ENCODE measurements around the gene TMEM72.

TMEM72 gene

DNA sequence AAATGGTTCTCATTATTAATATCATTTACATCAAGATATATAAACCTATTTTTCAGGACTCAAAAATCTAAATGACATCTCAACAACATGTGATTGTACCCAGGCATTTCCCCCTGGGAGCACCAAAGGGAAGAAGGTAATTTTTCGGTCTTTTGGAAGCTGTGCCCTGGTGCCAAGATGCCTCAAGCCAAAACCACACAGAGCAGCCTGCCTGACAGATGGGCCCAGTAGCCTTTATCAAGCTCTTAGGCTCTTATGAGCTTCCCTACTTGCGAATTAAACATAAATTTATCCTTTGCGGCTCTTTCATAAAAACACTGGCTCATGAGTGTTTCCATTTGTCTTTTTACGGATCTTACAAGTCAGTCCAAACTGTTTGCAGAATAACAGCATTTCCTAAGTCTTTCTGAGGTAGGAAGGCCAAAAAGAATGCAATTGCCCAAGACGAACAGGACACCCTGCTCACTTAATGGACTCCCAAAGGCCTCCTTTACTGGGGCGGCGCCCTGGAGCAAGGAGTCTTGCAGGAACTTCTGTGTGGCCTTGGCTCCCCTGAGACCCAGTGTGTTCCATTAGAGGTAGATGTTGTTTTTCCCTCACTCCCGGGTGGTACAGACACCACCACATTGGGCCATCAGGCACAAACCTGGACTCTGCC is 44.4 kb downstream of the TMEM72 start:
- DNase-seq (ENCODE audit: low spot score), result no peak

DNA sequence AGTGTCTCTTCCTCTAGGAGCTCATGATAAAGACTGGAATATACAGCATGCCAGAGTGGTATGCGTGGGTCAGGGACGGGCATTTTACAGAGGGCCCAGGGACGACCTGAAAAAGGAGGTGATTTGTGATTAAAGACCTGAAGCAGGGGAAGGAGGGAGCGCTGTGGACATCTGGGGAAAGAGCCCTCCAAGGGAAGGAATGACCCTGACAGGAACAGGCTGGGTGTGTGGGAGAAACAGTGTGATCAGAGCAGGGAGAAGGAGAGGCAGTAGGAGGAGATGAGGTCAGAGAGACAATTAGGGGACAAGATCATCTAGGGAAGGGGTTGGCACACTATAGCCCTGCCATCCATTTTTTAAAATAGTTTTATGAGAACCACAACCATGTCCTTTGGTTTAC is 45.1 kb downstream of the TMEM72 start:
- no peak for DNase-seq (ENCODE audit: low spot score)

DNA sequence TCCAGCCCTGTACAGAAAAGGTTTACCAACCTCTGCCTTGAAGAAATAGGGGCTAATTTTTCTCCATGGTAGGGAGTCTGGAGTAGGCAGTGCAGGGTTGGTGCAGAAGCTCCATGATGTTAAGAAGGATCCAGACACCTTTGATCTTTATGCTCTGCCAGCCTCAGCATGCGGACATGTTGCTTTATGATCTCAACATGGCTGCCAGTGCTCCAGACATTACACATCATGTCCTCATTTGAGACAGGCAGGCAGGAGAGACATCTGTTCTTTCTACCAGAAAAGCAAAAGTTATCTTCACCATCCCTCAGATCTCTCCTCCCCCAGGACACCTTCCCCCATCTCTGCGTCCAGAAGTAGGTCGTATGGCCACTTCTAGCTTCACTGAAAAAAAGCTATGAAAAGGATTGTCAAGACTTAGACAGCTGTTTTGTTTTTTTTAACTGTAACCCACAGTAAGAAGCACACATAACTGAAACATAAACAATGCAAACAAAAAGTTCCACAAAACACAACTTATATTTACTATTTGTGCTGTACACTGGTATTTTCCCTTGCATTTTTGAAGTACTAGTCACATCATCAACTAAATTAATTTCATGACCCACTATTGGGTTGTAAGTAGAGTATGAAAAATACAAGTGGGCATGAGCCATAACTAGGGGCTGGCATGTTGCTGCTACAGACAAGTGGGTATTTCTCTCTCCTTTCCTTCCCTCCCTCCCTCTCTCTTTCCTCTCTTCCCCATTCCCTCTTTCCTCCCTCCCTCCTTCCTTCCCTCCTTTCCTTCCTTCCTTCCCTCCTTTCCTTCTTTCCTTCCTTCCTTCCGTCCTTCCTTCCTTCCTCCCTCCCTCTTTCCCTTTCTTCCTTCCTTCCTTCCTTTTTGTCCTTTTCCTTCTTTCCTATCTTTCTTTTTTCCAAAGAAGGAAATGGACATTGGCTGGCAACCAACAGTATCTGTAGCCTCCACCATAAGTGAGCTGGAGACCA is 45.9 kb downstream of the TMEM72 start:
- no peak for DNase-seq (ENCODE audit: low spot score)

DNA sequence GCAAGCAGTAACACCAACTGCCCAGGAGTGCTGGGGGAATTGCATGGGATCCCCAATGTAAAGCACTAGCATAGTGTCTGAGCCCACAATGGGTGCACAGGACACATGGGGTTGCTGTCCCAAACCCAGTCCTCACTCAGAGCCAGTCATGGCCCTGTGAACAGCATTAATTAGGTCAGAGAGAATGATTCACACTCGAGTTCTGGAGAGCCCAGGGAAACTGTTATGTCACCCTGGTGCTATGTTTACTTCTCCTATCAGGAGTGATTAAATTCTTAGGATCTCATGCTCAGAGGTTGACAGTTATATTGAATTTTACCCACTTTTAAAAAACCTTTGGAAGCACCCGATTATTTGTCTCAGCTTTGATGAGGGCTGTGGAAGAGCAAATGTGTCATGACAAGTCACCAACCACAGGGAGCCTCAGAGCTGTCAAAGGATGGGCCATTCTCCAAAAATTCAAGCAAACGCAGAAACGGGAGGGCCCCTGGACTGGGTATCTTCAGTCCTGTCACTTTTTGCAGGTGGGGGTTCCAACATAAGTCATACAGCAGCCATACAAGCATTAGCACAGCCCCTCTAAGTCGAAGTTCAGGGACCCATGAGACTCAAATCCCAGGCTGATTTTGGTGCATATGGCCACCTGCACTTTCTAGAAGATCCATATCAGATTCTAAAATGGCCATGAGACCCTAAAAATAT is 47.2 kb downstream of the TMEM72 start:
- DNase-seq (ENCODE audit: low spot score), result no peak

DNA sequence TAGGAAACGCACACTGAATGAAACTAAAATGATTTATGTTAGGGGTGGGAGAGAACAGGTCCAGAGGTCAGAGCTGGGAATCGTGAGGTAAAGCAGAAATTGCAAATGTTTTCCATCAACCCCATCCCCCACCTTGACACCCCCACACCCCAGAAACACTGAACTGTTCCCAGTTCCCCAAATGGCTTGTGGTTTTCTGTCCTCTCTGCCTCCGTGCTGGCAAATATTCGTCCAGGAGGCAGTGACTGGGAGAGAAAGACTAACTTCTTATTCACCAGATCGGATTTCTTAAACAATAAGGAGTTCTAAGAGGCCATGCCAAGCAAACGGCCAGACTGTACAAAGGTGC is 47.7 kb downstream of the TMEM72 start:
- no peak for DNase-seq (ENCODE audit: low spot score)

DNA sequence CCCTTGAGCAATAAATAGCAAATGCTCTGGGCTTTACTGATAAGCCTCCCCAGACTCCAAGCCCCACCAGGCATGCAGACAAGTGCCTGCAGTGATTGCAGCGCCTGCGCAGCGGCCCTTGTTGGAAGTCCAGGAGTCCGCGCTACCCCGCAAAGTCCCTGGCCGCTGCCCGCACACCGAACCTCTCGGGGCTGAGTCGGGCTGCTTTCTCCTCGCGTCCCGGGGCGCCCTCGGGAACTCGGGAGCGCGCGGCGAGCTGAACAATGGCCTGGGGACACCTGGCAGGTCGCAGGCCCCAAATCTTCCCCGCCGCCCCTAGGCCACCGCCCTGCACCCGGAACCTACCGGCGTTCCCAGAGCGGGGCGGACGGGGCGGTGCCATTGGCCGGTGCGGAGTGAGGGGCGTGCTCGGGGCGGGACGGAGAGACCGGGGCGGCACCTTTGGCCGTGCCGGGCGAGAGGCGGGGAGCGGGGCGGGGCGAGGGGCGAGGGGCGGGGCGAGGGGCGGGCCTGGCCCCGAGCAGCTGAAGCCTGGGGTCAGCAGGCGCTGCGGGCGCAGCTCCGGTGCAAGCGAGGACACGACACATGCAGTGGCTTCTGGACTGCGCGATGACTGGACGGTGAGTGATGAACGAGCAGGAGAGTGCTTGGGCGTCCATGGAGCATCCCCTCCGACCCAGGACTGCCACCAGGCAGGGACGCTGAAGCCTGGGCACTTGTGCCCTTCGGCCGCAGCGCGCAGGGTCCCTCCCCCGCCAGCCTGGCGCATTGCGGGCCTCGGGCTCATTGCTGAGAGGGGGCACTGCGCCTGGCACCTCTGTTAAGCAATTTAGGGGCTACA is 48.3 kb downstream of the TMEM72 start, which contains the start of gene RASSF4:
Gene RASSF4 (plus strand): TSS at position 556 of the 841 bp plus-strand sequence. CDS start 10,401 bp downstream, outside the sequence.
- DNase-seq (ENCODE audit: low spot score), result peak; percentile 76

DNA sequence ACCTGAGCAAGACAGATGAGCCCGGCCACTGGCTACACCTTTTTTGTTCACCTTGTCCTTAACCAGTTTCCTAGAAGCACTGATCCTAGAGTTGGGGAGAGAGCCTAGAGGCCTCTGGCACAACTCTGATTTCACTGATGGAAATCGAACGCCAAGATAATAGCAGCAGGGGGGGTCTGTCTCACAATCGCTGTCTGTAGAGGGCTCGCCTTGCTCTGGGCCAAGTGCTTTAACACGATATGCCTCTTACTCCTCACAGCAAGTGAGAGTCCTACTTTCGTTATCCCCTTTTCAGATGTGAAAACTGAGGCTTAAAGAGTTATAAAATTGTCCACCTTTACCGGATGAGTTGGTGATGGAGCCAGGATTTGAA is 48.9 kb downstream of the TMEM72 start:
- no peak for DNase-seq (ENCODE audit: low spot score)

DNA sequence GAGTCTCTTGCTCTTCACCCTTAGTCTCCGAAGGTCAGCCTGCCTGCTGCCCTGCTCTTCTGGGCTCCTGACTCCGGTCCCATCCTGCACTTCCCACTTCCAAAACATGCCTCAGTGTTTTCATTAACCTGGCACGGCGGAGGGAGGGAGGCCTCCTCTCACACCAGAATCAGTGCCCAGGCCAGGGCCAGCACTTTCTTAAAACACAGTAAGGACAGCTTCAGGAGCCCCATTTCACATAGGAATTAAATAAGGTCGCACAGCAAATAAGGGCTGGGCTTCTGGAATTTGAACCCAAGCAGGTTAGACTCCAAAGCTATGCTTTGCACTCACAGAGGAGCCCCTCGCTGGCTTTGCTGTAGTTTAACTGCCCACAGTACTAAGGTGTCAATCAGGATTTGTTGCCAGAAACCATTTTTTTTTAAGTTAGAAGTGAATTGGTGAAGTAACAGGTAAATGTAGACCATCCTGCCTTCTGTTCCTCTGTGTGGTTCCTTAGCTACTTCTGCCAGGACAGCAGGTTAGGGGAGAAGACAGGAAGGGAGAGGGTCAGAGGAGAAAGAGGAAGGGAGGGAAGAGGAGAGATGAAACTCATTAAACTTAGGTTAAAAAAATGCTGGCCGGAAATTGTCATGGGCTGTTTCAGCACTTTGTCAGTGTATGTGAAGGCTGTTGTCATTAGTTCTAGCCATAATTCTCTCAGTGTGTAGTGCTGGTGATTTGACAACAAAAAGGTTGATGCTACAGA is 49.5 kb downstream of the TMEM72 start:
- DNase-seq (ENCODE audit: low spot score), result no peak

DNA sequence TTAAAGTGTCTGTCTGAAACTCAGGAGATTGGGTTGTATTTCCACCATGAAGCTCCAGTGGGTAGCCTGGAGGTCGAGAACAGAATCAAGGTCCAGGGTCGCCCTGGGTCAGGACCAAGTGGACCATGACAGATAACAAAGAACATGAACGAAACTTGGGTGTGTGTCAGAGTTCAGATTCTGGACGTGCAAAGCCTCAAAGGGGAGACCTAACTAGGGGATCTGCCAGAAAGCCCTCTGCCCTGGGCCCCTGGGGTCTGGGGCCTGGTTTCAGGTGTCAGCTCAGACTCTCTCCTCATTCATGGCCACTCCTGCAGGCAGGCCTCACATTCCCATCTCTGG is 50.1 kb downstream of the TMEM72 start:
- DNase-seq (ENCODE audit: low spot score), result no peak

DNA sequence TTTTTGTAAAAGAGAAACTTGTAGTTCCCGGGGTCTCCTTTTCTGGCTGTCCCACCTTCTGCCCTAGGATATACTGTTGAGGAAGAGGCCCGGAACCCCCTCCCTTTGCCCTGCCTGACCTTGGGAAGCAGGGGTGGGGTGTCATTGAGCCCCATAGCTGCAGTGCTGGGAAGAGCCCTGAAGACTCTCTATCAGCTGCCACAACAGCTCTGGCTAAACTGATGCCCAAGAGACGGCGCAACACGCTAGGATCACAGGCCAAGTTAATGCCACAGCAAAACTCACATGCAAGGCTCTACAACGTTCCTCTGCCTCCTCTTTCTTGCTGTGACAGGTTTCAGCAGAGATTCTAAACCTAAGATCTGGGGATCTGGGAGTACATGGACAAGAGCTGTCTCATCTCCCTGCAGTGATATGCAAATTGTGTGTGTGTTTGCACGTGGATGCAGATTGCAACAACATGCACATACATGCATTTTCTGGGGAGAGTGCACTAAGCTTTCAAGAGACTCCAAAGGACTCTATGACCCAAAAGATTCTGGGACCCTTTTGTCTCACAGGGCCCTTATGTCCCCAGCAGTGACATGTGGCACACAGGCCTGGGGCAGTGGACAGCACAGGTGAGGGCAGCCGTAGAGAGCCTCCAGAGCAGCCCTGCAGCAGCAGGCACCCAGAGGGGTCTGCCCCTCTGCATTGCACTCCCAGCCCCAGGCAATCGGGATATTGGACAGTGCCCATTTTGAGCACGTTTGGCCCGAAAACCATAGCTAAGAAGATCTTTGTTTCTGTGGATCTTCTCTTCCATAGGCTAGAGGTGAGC is 51.0 kb downstream of the TMEM72 start:
- no peak for DNase-seq (ENCODE audit: low spot score)

DNA sequence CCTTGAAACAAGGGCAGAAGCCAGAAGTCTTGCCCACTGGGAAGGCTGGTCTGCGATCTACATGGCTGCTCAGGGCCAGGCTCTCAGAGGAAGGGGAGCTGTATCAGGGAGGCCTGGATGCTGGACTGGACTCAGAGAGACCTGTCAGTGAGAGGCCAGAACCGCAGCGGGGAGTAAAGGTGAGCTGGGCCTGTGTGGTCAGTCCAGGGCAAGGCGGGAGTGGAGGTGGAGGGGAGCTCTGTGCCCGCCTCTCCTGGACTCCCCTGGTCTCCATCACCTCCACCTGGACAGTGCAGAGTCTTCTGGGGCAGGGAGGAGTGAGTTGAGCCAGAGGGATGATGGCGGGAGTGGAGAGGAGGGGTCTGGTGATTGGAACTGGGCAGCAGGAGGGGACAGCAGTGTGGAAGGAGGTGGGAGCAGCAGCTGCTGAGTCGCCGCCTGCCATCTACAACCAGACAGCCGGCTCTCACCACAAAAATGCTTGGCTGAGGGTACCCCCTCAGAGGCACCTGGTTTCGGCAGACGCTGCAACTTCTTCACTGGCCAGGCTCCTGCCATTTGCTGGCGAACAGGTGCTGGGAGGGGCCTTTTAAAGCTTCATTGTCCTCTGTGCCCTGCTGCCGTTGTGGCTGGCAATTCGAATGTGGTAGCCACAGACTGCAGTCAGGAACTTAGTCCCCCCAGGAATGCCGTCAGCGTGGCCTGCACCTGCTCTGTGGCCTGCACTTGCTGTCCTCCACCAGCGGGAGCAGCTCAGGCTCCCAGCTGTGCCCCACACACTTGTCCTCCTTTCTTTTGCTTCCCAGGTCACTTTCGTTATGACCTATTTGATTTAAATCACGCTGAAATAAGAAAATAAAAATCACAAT is 52.0 kb downstream of the TMEM72 start:
- DNase-seq (ENCODE audit: low spot score), result peak; percentile 81

DNA sequence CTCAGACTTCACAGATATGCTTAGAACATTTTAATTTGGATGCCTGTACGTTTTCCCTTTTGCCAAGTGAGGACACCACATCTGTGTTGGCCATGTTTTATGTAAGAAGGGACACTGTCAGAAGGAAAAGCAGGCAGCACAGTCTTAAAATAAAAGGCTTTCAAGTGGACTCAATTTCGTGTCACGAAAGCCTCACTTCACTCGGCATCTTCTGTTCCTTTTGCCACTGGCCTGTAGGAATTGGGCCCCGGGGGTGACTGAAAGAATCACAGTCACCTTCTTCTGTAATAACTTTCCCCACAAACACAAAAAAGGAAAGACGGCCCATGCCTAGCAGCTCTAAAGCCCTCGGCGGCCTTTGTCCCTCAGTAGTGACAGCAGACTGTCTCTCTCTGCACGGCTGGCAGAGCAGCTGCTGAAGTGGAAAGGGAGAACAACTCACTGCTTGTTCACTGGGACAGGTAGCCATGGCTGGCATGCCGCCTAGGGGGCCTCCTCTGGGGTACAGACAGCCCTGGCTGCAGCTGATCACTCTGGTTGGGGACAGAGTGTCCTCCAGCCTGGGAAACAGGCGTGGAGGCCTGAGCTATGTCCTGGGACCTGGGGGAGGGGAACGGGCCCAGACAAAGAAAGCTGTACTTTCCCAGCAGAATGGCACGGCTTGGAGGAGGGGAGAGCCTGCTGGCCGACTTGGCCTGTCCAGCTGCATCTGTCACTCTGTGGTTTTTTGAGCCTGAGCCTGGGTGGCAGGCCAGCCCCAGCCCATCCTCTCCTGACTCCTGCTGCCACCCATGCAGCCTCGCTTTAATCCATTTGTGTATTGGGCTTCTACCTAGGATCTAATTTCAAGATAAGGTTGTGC is 52.9 kb downstream of the TMEM72 start:
- no peak for DNase-seq (ENCODE audit: low spot score)

DNA sequence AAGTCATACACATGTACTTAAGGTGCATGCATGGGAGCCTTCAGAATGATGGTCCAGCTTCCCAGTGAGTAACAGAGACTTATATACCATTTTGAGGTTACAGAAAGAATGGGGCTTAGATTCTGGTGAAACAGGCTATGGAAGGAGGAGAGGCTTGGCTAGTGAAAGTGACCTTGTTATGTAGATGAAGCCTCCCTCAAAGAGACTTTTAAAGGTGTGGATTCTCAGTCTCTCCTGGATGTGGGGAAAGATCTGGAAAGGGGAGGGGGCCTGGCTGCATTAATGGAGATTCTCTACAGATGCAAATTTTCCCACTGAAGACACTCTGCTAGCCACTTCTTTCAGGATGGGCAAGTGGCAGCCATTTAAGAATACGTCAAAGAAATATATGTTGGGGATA is 54.0 kb downstream of the TMEM72 start:
- no peak for DNase-seq (ENCODE audit: low spot score)

DNA sequence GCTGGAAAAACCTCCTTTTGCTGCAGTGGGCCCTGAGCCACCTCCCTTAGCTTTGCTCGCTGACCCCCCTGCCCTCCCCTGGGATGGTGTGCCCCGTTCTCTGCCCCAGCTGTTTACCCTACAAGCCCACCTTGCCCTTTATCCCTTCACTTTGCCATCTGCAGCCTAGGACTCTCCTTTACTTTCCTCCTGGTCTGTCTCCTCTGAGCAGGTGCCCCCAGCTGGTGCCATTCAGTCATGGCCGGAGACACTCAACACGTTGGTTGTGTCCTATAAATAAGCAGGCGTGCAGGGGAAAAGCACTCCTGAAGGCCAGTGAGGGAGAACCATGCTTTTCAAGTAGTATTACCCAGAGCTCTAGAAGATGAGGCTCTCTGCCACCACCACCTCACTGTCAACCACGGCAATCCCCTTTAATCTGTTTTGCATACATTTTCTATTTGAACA is 54.5 kb downstream of the TMEM72 start:
- DNase-seq (ENCODE audit: low spot score), result no peak

DNA sequence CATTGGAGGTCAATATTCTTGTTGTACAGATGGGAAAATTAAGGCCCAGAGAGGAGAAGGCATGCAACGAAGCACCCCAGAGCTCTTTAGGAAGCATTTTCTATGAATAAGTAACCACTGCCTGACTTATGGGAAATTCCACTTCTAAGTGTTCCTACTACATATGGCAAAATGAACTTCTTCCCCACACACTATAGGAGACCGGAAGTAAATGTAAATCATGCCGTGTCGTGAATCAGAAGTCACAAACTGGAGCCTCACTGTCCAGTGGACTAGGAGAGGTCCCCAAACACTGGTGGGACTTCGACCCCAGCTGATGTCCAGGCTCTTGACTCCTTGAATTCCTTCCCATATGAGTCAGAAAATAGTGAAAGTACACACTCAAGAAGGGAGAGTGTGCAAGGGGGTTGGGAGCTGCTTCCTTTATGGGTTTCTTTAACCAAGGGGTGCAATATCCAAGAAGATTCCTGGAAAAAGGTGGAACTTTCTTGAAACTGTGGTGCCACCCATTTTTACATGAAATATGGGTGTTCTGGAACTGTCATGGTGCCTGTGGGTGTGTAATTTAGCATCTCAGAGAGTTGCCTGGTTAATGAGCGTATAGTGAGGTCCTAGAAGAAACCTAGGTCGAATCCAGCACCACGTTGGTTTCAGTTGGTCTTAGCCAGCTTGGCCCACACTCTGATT is 55.1 kb downstream of the TMEM72 start:
- no peak for DNase-seq (ENCODE audit: low spot score)

DNA sequence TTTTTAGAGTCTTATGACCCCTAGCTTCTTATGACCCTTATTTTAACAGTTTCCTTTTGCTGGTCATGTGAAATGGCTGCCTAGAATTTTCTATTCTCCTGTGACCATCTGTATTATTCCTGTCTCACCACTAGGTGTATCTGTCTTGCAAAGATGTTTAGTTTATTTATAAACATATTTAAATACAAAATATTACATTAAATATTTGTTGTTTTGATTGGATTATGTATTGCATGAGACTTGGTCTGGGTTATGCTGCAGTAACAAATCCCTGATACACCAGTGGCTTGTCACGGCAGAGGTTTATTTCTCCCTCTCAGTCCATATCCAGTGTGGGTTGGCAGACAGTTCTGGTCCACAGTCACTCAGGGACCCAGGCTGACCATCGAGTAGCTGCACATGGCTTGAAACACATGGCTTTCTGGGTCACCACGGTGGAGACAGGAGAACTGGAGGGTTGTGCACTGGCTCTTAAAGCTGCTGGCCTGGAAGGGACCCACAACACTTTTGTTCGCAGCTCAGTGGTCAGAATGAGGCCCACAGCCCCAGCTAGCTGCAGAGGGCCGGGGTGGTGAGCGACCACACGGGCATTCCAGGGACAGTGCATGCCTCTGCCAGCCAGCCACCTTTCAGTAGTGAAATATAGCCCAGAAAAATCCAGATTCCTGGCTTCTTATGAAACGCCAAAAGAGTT is 55.8 kb downstream of the TMEM72 start:
- DNase-seq (ENCODE audit: low spot score), result no peak

DNA sequence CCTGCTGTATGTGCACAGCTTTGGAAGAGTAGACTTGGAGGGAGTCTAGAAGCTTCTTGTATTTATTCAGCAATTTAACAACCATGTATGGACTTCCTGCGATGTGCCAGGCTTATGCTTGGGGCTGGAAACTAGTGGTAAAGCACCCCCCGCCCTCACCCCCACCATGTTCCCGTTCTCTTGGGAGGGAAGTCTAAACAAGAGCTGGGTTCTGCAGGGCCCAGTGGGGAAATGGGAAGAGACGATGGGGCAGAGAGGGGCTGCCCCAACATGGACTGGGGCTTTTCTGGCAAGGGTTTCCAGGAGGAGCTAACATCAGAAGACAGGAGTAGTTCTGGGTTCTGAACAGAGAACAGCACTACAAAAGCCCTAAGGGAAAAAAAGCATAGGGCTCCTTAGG is 56.5 kb downstream of the TMEM72 start:
- no peak for DNase-seq (ENCODE audit: low spot score)
